ENCODE data around the gene POMT2.

GRCh38 chr14:77344377-77344996 is 23.8 kb upstream of the POMT2 start:
- TF ChIP-seq CTCF (IDR thresholded peaks at IDR 0.05) (no peak), EP300 (IDR thresholded peaks at IDR 0.05; ENCODE audit: low read depth) (no peak)
